HG03060 (cell line): ENCODE measurements around the gene FMNL3.
"Not testable (repeated sequence)": the region's sequence is repeated elsewhere in the genome, so short reads cannot be mapped to it uniquely, and the experiment has no call there.

ENCODE experiments used
- ATAC-seq: cut with Tn5 transposase; IDR thresholded peaks from one replicate; pipeline ENCODE4 v1.9.1; 2021; ENCODE audit warnings: low read depth, moderate number of reproducible peaks; ENCODE audit not compliant: unreplicated experiment

The FMNL3 gene

DNA sequence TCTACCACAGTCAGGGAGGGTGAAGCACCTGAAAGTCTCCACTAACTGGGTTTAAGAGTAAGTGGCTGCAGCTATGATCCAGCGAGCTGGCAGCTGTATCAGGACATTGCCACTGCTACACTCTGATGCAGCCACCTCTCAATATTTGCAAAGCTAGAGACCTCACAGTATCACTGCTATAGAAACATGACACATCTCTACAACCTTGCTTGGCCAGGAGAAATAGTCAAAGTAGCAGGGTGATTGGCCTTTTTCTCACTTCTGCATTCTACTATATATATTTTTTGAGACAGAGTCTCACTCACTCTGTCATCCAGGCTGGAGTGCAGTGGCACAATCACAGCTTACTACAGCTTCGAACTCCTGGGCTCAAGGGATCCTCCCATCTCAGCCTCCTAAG, 9.3 kb upstream of the FMNL3 start:
- peak; percentile 67 for ATAC-seq

DNA sequence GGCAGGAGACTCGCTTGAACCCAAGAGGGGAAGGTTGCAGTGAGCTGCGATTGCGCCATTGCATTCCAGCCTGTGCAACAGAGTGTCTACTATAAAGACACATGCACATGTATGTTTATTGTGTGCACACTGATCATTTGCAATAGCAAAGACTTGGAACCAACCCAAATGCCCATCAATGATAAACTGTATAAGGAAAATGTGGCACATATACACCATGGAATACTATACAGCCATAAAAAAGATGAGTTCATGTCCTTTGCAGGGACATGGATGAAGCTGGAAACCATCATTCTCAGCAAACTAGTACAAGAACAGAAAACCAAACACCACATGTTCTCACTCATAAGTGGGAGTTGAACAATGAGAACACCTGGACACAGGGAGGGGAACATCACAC, 6.7 kb upstream of the FMNL3 start:
- ATAC-seq, result not testable (repeated sequence)

DNA sequence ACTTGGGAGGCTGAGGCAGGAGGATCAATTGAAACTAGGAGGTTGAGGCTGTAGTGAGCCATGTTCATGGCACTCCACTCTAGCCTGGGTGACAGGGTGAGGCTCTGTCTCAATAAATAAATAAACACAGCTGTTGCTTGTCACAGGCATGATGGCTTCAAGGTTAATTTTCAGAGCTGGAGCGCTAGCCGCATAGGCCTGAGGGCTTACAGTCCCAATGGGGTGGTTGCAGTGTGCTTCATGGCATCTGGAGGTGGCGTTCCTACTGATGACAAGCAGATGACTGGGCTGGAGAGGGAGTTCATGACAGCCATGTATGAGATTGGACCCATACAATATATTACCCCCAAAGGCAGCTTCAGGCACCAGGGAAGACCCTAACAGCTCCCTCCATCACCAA, 1.6 kb upstream of the FMNL3 start:
- ATAC-seq, result no peak

DNA sequence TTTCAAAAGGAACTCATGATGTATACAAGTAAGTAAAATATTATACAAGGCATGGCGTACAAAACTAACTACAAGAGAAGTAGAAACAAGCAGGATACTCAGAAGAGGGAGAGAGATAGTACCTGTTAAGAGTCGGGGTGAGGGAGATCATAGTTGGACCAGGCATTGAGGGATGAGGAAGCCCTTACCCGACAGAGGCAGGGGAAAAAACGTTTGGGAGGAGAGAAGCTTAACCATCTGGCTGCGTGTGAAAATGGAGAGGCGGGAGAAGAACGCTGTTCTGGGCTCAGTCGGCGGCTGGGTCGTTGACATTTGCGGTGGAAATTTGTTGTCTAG, 575 bp upstream of the FMNL3 start:
- no peak for ATAC-seq

DNA sequence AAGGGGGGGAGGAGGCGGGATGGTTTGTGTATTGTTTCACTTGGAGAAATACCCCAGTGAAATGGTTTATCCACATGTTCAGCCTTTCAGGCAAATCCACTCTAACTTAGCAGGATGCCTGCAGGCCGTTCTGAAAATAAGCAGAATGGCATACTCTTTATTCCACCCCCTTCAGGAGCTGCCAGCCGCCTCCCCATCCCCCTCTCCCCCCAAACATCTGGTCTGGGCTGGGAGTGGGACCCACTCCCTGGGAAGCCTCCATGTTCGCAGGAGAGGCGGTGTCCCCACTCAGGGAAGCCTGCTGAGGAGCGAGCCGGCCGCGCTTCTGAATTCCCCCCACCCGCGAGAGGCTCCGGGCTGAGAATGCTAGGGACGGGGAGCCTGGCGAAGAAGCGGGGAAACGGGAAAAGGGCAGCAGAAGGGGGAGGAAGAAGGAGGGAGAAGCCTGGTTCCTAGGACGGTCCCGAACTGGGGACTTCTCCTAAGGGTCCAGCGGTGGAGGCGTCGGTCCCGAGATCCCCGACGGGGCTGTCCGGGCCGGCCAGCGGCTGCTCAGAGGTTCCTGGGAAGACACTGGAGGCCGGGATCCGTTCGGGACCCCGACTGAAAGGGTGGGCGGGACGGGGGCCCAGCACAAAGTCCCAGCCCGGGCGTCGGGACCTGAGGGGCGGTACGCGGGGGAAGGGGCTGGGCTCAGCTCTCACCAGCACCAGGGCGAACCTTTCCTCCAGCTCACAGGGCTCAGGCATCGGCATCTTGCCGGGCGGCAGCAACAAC, 666 bp downstream of the FMNL3 start:
- peak; percentile 2 for ATAC-seq

DNA sequence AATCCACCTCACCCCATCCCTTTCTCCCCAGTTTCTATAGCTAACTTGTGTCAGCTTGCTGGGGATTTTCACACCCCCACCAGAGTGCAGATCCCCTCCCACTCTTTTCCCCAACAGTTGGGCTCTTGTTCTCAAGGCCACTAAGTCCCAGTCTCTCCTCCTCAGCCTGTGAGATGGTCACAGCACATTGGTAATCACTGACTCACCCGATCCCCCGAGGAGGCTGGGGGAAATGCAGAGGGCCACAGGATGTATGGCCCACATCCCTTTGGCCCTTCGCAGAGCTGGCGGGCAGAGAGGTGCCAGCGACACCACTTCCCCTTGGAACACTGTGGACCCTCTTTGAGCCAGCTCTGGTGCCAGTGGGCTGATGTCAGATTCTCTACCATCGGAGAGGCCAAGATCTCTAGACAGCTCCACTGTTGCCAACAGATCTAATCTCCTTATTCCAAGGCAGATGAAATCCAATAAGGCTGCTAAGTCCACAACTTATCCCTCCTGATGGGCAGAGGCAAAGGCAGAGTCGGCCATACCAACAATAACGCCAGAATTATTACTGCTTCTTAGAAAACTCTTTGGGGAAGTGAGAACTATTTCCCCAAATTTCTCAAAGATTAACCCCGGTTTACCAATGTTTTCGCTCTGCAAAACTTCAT, 1.6 kb downstream of the FMNL3 start:
- no peak for ATAC-seq

DNA sequence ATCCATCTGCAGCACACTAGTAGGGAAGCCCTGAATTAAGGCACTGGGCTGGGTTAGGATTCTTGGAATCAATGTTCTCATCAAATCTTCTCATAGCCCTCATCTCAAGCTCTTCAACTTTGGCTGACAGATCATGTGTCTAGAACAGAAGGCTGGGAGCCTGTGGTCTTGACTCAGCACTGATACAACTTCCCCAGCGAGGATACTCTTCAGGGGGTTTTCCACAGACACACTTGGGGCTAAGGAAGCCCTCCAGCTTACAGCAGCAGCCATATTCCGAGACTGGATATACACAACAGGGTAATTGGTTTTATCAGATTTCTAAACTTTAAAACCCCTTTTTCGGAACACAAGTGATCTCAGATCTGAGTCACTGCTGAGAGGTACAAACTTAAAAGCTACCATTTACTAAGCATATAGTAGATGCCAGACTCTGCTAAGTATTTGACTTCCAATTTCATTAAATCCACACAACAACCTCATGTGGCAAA, 3.5 kb downstream of the FMNL3 start:
- no peak for ATAC-seq

DNA sequence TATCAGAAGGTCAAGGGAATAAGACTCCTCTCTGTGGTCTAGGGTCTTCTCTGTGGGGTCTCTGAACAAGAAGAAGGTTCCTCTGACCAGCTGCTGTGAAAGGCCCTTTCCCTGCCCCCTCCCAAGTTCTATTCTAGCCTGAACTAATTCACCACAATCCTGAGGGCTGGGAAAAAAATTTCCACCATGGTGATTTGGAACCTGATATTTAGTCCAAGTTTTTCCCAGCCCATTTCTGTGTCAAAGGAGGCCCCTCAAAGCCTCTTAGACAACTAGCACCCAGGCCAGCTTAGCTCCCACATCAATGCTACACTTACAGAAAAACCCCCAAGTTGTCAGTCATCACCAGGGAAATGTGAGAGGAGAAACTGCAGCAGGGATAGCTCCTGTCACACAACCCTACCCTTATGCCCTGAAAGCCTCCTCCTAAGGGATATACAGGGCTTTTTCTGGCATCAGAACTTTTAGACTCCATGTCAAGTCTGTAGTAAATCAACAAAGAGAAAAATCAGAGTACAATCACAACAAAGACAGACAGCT, 4.5 kb downstream of the FMNL3 start:
- no peak for ATAC-seq

DNA sequence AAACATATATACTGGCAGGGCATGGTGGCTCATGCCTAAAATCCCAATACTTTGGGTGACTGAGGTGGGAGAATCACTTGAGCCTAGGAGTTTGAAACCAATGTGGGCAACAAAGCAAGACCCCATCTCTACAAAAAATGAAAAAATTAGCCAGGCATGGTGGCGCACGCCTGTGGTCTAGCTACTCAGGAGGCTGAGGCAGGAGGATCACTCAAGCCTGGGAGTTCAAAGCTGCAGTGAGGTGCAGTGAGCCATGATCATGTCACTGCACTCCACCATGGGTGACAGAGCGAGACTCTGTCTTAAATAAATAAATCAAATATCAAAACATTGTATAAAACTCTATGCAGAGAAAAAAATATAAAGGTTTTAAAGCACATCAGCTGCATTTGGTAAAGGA, 5.2 kb downstream of the FMNL3 start:
- no peak for ATAC-seq

DNA sequence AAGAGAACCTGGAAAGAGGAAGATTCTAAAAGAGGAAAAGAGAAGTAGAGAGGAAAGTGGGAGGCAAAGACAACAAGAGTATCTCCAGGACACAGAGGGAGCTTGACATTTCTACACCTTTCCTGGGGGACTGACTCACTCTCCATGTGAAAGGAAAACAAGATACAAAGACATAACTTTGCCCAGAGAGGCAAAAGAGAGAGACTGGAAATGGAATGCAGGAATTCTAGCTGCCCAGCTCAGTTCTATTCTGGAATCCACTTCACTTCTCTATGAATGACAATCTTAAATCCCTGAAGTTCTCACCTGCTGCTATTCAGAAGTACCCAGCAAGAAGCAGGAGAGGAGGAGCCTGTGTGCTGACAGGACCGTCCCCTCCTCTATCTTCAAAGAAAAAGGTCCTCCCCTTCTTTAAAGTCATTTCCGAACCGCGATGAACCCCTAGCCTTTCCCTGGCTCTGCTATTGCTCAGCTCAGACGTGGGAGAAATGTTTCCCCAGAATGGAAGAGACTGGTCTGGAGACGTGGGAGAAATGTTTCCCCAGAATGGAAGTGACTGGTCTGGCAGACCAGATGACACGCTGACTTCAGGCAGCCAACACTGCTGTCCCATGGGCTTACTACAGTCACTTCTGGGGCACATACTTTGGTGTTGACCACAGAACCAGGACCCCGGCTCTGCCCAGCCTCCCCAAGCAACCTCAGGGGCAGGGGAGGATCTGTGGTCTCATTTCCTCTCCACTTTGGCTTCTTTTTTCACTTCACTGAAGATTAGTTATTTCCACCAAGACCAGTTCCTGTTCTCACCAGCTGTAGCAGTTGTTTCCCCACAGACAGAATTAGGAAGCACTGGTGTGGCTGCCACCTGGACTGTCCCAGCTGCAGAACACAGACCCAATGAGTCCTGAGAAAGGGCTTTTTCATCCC, 8.3 kb downstream of the FMNL3 start:
- ATAC-seq, result peak; percentile 64

DNA sequence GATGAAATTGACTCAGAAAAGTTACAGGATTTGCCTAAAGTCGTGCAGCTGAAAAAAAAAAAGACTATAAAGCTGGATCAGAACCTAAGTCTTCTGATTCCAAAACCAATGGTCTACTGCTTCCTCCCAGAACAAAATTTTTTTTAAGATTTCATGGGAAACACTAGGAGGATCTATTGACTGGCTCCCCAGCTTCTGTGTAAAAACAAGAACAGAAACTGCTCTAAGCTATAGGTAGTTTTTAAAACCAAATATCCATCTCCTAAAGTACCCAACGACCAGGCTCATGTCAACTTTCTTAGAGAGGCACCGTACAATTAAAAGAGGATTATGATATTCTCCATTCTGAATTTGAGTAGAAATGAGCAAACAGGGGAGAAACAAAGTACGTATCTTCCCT, 9.4 kb downstream of the FMNL3 start:
- no peak for ATAC-seq

DNA sequence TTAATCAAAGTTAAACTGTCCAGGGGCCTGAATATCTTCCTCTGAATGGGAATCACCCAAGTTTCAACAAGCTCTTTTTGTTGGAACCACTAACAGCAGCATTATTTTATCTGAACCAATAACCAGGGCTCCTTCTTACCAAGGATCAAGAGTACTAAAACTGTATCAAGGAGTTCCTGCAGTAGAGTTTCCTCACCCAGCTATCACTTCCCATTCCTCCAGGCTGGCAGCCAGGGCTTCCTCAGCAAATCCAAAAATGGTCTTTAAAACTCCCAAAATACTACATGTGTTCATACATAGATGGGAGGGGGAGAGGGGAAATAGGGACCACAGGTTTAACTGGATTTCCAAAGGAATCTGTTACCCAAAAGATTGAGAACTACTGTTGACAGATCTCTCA, 10.5 kb downstream of the FMNL3 start:
- no peak for ATAC-seq

DNA sequence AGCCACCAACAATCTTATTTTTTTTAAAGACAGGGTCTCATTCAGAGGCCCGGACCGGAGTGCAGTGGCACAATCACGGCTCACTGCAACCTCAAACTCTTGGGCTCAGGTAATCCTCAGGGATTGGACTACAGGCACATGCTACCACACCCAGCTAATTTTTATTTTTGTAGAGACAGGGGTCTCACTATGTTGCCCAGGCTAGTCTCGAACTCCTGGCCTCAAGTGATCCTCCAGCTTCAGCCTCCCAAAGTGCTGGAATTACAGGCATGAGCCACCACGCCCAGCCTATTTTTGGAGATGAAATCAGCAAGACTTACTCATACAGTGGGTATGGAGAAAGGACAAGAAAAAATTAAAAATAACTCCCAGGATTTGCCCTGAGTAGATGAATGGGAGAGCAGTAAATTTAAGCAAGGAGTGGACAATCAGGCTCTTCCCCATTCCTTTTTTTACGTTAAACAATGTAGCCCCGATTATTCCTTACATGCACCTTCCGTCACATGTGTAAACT, 13.2 kb downstream of the FMNL3 start:
- ATAC-seq, result no peak

DNA sequence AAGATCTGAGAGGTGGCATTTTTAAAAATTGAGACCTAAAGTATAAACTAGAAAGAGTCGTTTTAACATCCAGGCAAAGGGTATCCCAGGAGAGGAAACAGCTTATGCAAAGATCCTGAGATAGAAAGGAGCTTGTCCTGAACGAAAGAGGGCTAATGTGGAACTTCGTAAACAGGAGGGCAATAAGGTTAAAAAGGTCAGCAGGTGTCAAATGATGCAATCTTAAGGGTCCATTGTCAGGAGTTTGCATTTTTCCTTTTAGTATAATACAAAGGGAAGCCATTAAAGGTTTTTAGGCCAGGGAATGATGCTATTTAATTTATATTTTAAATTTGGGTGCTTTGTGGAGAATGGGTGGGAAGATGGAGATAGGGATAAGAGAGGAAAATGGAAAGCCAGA, 14.4 kb downstream of the FMNL3 start:
- no peak for ATAC-seq

DNA sequence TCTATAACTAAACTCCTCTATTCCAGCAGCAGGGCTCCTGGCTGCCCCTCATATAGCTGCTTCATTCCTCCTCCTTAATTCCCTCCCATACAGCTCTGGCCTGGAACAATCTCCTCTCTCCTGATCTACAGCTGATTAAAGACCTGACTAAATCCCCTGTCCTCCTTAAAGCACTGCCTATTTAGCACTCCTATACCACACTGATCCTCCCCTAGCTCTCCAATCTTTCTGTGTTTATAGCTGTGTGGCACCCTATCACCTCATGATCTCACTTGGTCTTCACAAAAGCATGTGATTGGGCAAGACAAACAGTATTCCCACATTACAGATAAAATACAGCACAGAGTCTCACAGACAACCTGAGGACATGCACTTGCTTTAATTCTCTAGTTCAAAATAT, 17.4 kb downstream of the FMNL3 start:
- ATAC-seq, result no peak

DNA sequence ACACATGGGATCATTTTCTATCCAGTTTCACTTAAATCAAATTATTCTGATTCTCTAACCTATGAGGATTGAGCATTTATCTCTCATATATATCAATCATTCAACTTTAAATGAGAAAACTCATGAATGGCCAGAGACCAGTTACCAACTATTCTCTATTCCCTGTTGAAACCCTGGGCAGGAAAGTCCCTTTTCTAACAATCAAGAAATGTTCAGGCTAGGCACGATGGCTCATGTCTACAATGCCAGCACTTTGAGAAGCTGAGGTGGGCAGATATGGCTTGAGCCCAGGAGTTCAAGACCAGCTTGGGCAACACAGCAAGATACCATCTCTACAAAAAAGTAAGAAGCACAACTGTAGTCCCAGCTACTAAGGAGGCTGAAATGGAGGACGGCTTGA, 18.0 kb downstream of the FMNL3 start:
- ATAC-seq, result no peak

DNA sequence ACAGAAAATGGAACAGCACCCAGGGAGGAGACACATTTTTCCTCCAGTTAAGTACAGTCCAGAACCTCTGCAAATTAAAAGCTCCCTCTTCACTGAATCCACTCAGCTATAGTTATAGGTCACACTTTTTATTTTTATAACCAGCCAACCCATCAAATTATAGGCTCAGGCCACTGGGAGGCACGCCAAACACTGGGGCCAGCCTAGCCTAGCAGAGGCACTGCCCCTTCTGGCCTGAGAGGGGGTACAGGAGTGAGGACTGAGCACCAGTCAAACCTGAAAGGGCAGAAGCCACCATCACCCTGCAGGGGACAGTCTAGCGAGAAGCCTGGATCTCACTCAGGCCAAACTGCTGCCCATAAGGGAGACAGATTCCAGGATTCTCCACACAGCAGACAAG, 19.3 kb downstream of the FMNL3 start:
- ATAC-seq, result no peak

DNA sequence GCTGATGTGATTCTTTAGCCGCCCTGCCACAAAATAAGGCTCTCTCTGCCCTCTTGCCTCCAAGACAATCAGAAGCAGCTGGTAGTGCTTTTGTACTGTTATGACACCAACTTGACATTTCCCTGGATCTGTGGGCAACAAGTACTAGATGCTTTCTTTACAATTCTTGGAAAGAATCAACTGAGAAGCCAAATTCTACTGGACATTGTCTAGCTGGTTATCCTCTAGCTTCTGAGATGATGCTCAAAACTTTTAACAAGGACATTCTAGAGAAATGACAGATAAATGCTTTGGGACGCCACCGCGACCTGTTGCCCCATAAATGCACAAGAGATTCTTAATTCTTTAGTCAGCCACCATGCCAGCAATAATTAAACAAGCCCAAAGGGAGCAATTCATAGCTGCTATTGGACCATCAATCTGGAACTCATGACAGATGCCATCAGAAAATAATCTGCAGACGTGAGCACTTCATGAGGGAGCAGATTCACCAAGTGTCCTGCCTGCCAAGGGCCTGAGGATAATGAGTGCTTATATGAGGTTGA, 22.8 kb downstream of the FMNL3 start:
- no peak for ATAC-seq

DNA sequence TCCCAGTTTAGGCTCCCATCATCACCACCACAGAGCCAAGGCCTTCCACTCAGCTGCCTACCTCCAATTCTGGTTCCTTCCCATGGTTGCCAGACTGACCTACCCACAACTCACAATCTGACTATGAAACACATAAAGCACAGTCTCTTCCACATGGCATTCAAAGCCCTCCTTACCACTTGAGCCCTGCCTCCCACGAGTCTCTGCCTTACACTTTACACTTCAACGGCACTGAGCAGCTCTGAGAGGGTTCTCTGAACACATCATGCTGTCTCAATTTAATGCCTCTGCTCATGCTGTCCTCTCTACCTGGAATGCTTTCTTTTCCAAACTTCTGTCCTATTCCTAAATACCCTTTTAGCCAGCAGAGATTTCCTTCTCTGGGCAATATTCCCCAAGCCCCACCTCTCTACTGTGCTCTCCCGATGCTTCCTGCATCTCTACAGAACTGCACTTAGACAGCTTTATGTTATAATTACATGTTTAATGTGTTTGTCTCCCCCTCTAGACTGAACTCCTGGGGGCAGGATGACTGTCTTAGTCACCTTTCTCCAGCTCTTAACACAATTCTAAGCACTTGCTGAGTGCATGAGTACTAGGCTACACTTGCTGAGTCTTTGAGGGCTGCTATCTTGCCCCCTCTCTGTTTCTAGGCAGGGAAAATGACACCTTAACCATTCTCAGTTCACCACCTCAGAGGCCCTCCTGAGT, 23.5 kb downstream of the FMNL3 start:
- ATAC-seq, result no peak

DNA sequence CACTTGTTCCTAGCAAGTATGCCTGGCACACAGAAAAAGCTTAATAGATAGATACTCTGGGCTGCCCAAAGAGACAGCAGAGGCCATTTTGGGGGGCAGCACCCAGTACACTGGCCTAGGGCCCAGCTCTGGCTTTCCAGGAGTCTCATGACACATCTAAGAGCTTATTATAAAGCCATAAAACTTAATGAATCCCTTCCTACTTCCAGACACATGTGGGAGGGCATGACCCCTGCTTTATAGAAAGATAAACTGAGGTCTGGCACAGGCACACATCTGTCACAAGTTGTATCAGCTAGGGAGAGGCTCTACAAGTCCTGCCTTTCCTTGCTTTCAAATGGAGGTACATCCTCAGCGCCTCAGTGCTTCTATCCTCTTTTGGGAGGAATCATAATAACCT, 27.1 kb downstream of the FMNL3 start:
- ATAC-seq, result no peak
